T-helper 9 cell (primary cell): ENCODE results near the gene PLSCR2.
A peak's percentile ranks its signal among the peaks of the same experiment; 100 is the strongest.
"Not testable (repeated sequence)": the region's sequence is repeated elsewhere in the genome, so short reads cannot be mapped to it uniquely, and the experiment has no call there.

ENCODE experiments used
- DNase-seq: peaks from one replicate; pipeline ENCODE4 v3.0.0-alpha.2; 2020
- total RNA-seq, 2 donors: gene quantifications; one replicate each; lab custom pipeline; 2026; lab: John Stamatoyannopoulos, UW

The PLSCR2 gene
- total RNA-seq, result 0.28 to 0.72 reads per million in 2 donors

- peak; percentile 52 for DNase-seq
Measured at GRCh38 chr3:146469150-146470017, at the start of gene PLSCR2. Gene PLSCR2, minus strand, starts transcription at chr3:146469561. Its CDS starts 9,657 bp downstream, at chr3:146459904.

GRCh38 chr3:146517684-146518435 lies 48.5 kb upstream of the PLSCR2 start:
- DNase-seq, result no peak

GRCh38 chr3:146513386-146514051 lies 44.2 kb upstream of the PLSCR2 start:
- no peak for DNase-seq

GRCh38 chr3:146511402-146512134 lies 42.2 kb upstream of the PLSCR2 start:
- no peak for DNase-seq

- DNase-seq, result no peak
Measured at GRCh38 chr3:146507331-146508120, 38.2 kb upstream of the PLSCR2 start.

GRCh38 chr3:146505516-146505915 lies 36.2 kb upstream of the PLSCR2 start:
- DNase-seq, result no peak

GRCh38 chr3:146504498-146505197 lies 35.3 kb upstream of the PLSCR2 start:
- DNase-seq, result no peak

- DNase-seq, result no peak
Measured at GRCh38 chr3:146503461-146504202, 34.3 kb upstream of the PLSCR2 start.

- DNase-seq, result no peak
Measured at GRCh38 chr3:146502887-146503460, 33.6 kb upstream of the PLSCR2 start.

GRCh38 chr3:146501752-146502151 lies 32.4 kb upstream of the PLSCR2 start:
- DNase-seq, result no peak

GRCh38 chr3:146499701-146500100 lies 30.3 kb upstream of the PLSCR2 start:
- no peak for DNase-seq

GRCh38 chr3:146498002-146498736 lies 28.8 kb upstream of the PLSCR2 start:
- no peak for DNase-seq

GRCh38 chr3:146497145-146497843 lies 27.9 kb upstream of the PLSCR2 start:
- not testable (repeated sequence) for DNase-seq

- DNase-seq, result no peak
Measured at GRCh38 chr3:146496726-146497125, 27.4 kb upstream of the PLSCR2 start.

- no peak for DNase-seq
Measured at GRCh38 chr3:146496251-146496650, 26.9 kb upstream of the PLSCR2 start.

GRCh38 chr3:146493761-146494160 lies 24.4 kb upstream of the PLSCR2 start:
- DNase-seq, result no peak

GRCh38 chr3:146493221-146493620 lies 23.9 kb upstream of the PLSCR2 start:
- no peak for DNase-seq

GRCh38 chr3:146491303-146491702 lies 21.9 kb upstream of the PLSCR2 start:
- no peak for DNase-seq
